Glutamatergic neuron (in vitro differentiated cells): Measurements from ENCODE around the gene PCYOX1L. TPM values are rescaled to one million over a fixed set of nuclear protein-coding genes. Genes with fewer than 3 reads are reported as not detected.

Source experiments
- DNase-seq: peaks from one replicate; pipeline ENCODE4 v3.0.0; 2022
- H3K27ac Mint-ChIP-seq: one replicate; pipeline ENCODE4 v1.8.0; 2020; ENCODE audit warnings: mild to moderate bottlenecking, mixed read lengths, inconsistent platforms; ENCODE audit not compliant: unreplicated experiment
- H3K27me3 Mint-ChIP-seq: one replicate; pipeline ENCODE4 v1.8.0; 2020; ENCODE audit warnings: mild to moderate bottlenecking, moderate library complexity, mixed read lengths, inconsistent platforms; ENCODE audit not compliant: unreplicated experiment
- H3K36me3 Mint-ChIP-seq: one replicate; pipeline ENCODE4 v1.8.0; 2020; ENCODE audit warnings: mild to moderate bottlenecking, mixed read lengths, inconsistent platforms; ENCODE audit not compliant: unreplicated experiment
- H3K4me1 Mint-ChIP-seq: one replicate; pipeline ENCODE4 v1.8.0; 2020; ENCODE audit warnings: mild to moderate bottlenecking, low read depth, mixed read lengths, inconsistent platforms; ENCODE audit not compliant: unreplicated experiment
- H3K4me3 Mint-ChIP-seq: one replicate; pipeline ENCODE4 v1.8.0; 2020; ENCODE audit warnings: mild to moderate bottlenecking, mixed read lengths, inconsistent platforms; ENCODE audit not compliant: unreplicated experiment
- H3K9me3 Mint-ChIP-seq: one replicate; pipeline ENCODE4 v1.8.0; 2020; ENCODE audit warnings: mild to moderate bottlenecking, moderate library complexity, mixed read lengths, inconsistent platforms; ENCODE audit not compliant: unreplicated experiment
- CTCF ChIP-seq: fragments of 200-600 bp; sonication (generic); IDR thresholded peaks from one replicate; pipeline ENCODE4 v1.5.0; 2021; ENCODE audit not compliant: partially characterized antibody, unreplicated experiment
- total RNA-seq: library from RNA; stranded (reverse); fragmentation: NEBNext Ultra II Directional; extraction: Animal tissue kit (Norgen Biotek cat#: 25700); gene quantifications from one replicate; pipeline ENCODE4 v1.2.1, GENCODE V29; 2021; ENCODE audit not compliant: unreplicated experiment

The PCYOX1L gene
- total RNA-seq, 1 donor from 2014 or later = 25.4 TPM

GRCh38 chr5:149383399-149383798 lies 25.6 kb downstream of the PCYOX1L start:
- Mint-ChIP-seq H3K27me3 (peaks cover 6% of the 10 kb centered on the region), H3K4me1 (peaks cover 2% of the 10 kb centered on the region), H3K9me3 (peaks cover 4% of the 10 kb centered on the region), H3K4me3 (no peak overlapping the region), H3K36me3 (peaks cover 2% of the 10 kb centered on the region), H3K27ac (no peak overlapping the region)
- no peak for DNase-seq
- no peak for TF ChIP-seq CTCF

- no peak for TF ChIP-seq CTCF
- peaks cover 4% of the 10 kb centered on the region for H3K27me3 Mint-ChIP-seq
- H3K36me3 Mint-ChIP-seq = peaks cover 4% of the 10 kb centered on the region
- H3K4me1 Mint-ChIP-seq = peaks cover 7% of the 10 kb centered on the region
- peaks cover 6% of the 10 kb centered on the region for H3K9me3 Mint-ChIP-seq
- no peak overlapping the region for H3K27ac Mint-ChIP-seq
- DNase-seq = no peak
- no peak overlapping the region for H3K4me3 Mint-ChIP-seq
Measured at GRCh38 chr5:149386166-149386565, 28.3 kb downstream of the PCYOX1L start.

GRCh38 chr5:149387081-149387631 lies 29.3 kb downstream of the PCYOX1L start:
- no peak for TF ChIP-seq CTCF
- Mint-ChIP-seq H3K36me3 (peaks cover 4% of the 10 kb centered on the region), H3K27me3 (peaks cover 5% of the 10 kb centered on the region), H3K27ac (no peak overlapping the region), H3K4me3 (no peak overlapping the region), H3K9me3 (peaks cover 6% of the 10 kb centered on the region), H3K4me1 (peaks cover 7% of the 10 kb centered on the region)
- no peak for DNase-seq

- Mint-ChIP-seq H3K9me3 (peaks cover 6% of the 10 kb centered on the region), H3K4me3 (no peak overlapping the region), H3K27me3 (peaks cover 5% of the 10 kb centered on the region), H3K4me1 (peaks cover 7% of the 10 kb centered on the region), H3K27ac (no peak overlapping the region), H3K36me3 (peaks cover 4% of the 10 kb centered on the region)
- DNase-seq = no peak
- TF ChIP-seq CTCF = no peak
Measured at GRCh38 chr5:149387982-149388381, 30.1 kb downstream of the PCYOX1L start.

GRCh38 chr5:149388498-149389190 lies 30.8 kb downstream of the PCYOX1L start:
- Mint-ChIP-seq H3K9me3 (peaks cover 8% of the 10 kb centered on the region), H3K4me3 (no peak overlapping the region), H3K36me3 (peaks cover 4% of the 10 kb centered on the region), H3K4me1 (peaks cover 7% of the 10 kb centered on the region), H3K27me3 (peaks cover 5% of the 10 kb centered on the region), H3K27ac (no peak overlapping the region)
- no peak for DNase-seq
- no peak for TF ChIP-seq CTCF
